Panc1 (cell line): ENCODE results near the gene PTPRH. TPM values are rescaled to one million over a fixed set of nuclear protein-coding genes. Genes with fewer than 3 reads are reported as not detected.

Experiments used
- ATAC-seq: fragments of 200-7000 bp; cut with Tn5 transposase; 2 replicates; pipeline ENCODE4 v1.9.1; 2020; ENCODE audit warnings: mild to moderate bottlenecking, moderate library complexity
- BruUV-seq: library from RNA; stranded (reverse); fragments of 400-500 nt; replicated peaks from 2 replicates; lab custom pipeline; 2021; lab: Mats Ljungman, UMichigan
- CTCF ChIA-PET: fragments of 300-600 bp; sonication (Branson Sonifier 250); formaldehyde crosslinking; loops from one replicate; lab custom pipeline; 2022; ENCODE audit warnings: antibody characterized with exemption; lab: Charles Lee
- POLR2A ChIA-PET: fragments of 300-600 bp; sonication (Branson Sonifier 250); formaldehyde crosslinking; loops from one replicate; lab custom pipeline; 2022; ENCODE audit warnings: antibody characterized with exemption; lab: Charles Lee
- DNase-seq: peaks from one replicate; pipeline ENCODE4 v3.0.0-alpha.2; 2010; ENCODE audit warnings: low read depth, low spot score
- H3K27ac ChIP-seq: 2 replicates; pipeline ENCODE4 v1.5.1; 2011; ENCODE audit warnings: mild to moderate bottlenecking, low read length, inconsistent platforms
- H3K27me3 ChIP-seq: fragments of 200-500 bp; sonication (Bioruptor generic); 2 replicates; pipeline ENCODE4 v1.6.0; 2014; ENCODE audit warnings: low read length, inconsistent platforms; ENCODE audit not compliant: control insufficient read depth, insufficient read depth
- H3K36me3 ChIP-seq: fragments of 200-500 bp; sonication (Bioruptor generic); 2 replicates; pipeline ENCODE4 v1.5.1; 2014; ENCODE audit warnings: inconsistent platforms, mild to moderate bottlenecking, low read length, moderate library complexity; ENCODE audit not compliant: control insufficient read depth, insufficient read depth
- H3K4me1 ChIP-seq: 2 replicates; pipeline ENCODE4 v1.5.1; 2011; ENCODE audit warnings: inconsistent platforms, mild to moderate bottlenecking, low read length, moderate library complexity; ENCODE audit not compliant: control insufficient read depth, insufficient read depth
- H3K4me3 ChIP-seq, 2 experiments: 2 replicates each; pipeline ENCODE4 v1.5.1; 2011 to 2012; ENCODE audit warnings: low read depth in 2 of 2, low read length in 2 of 2, mild to moderate bottlenecking in 2 of 2, inconsistent platforms in 1 of 2, moderate library complexity in 1 of 2
- H3K9me3 ChIP-seq: fragments of 200-500 bp; sonication (Bioruptor generic); 2 replicates; pipeline ENCODE4 v1.5.1; 2014; ENCODE audit warnings: low read depth, mild to moderate bottlenecking, inconsistent platforms, low read length, moderate library complexity; ENCODE audit not compliant: control insufficient read depth, insufficient read depth
- POLR2AphosphoS5 ChIP-seq: IDR thresholded peaks from 2 replicates; pipeline ENCODE4 v1.6.1; 2012; ENCODE audit warnings: mild to moderate bottlenecking, low read depth, low read length, moderate library complexity
- SIN3A ChIP-seq: IDR thresholded peaks from 2 replicates; pipeline ENCODE4 v1.6.1; 2012; ENCODE audit warnings: low read depth, mild to moderate bottlenecking, low read length, moderate library complexity, borderline replicate concordance; ENCODE audit not compliant: insufficient read depth
- TCF7L2 ChIP-seq: IDR thresholded peaks from 2 replicates; pipeline ENCODE4 v1.6.1; 2011; ENCODE audit warnings: mild to moderate bottlenecking, low read depth, low read length, inconsistent platforms
- in situ Hi-C: cut with HindIII; loops from 2 replicates; pipeline ENCODE4 v1.10.0; 2016; ENCODE audit warnings: low sequenced_read_pairs, low pct_unique_long_range_greater_than_20kb
- intact Hi-C: fragments of 100-400 bp; cut with micrococcal nuclease; formaldehyde crosslinking; loops from one replicate; pipeline ENCODE4 v1.10.0; 2022; ENCODE audit not compliant: unreplicated experiment
- total RNA-seq: library from RNA; stranded (reverse); gene quantifications from one replicate; pipeline ENCODE4 v1.2.1, GENCODE V29; 2021; ENCODE audit not compliant: unreplicated experiment
- TF ChIP-seq, protein P1 (sequence below): fragments of 450-650 bp; IDR thresholded peaks from 2 replicates; pipeline ENCODE4 v1.5.1; 2017; ENCODE audit warnings: mild to moderate bottlenecking
- TF ChIP-seq, protein P2 (sequence below), 2 experiments: IDR thresholded peaks; 2 replicates each; pipeline ENCODE4 v1.6.1; 2011 to 2012; ENCODE audit warnings: low read depth in 2 of 2, control low read depth in 1 of 2, low read length in 1 of 2, mild to moderate bottlenecking in 1 of 2, moderate library complexity in 1 of 2; ENCODE audit not compliant: insufficient read depth in 1 of 2

The PTPRH gene
- total RNA-seq, 1 experiment from 2014 or later = 42.8 TPM

DNA sequence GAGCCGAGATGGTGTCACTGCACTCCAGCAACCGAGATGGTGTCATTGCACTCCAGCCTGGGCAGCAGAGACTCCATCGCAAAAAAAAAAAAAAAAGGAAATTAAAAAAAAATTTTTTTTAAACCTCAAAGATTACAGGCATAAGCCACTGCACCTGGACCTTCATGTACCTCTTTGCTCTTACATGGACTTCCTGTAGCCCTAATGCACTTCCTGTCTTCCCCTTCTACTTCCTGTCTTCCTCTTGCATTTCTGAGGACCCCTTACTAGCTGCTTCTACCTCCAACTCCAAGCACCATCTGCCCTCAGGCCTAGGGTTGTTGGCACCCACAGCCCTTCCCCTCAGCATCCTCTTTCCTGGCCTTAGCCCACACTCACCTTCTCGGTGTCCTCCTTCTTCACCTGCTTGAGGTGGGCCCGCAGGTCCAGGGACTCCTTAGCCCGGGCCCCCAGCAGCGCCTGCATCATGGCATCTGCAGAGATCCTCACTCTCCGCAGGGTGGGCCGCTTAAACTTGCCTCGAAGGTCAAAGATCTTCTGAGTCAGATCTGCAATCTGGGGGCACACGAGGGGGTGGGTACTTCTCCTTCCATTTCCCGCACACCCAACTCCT lies 55.5 kb downstream of the PTPRH start:
- no peaks in the 10 kb centered on the region for H3K27me3 ChIP-seq
- no peaks in the 10 kb centered on the region for H3K36me3 ChIP-seq
- no peak for ATAC-seq
- in situ Hi-C loops (no loop called here), intact Hi-C loops (no loop called here)
- POLR2A ChIA-PET = no interaction called here
- CTCF ChIA-PET = no interaction called here
- no peak overlapping the region for H3K4me3 ChIP-seq
- H3K4me1 ChIP-seq = peaks cover 8% of the 10 kb centered on the region; the same call in 1 of the 2 replicates
- TF ChIP-seq SIN3A = no peak
- TF ChIP-seq POLR2AphosphoS5 = no peak
- TF ChIP-seq, protein P1, sequence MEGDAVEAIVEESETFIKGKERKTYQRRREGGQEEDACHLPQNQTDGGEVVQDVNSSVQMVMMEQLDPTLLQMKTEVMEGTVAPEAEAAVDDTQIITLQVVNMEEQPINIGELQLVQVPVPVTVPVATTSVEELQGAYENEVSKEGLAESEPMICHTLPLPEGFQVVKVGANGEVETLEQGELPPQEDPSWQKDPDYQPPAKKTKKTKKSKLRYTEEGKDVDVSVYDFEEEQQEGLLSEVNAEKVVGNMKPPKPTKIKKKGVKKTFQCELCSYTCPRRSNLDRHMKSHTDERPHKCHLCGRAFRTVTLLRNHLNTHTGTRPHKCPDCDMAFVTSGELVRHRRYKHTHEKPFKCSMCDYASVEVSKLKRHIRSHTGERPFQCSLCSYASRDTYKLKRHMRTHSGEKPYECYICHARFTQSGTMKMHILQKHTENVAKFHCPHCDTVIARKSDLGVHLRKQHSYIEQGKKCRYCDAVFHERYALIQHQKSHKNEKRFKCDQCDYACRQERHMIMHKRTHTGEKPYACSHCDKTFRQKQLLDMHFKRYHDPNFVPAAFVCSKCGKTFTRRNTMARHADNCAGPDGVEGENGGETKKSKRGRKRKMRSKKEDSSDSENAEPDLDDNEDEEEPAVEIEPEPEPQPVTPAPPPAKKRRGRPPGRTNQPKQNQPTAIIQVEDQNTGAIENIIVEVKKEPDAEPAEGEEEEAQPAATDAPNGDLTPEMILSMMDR = no peak
- TF ChIP-seq TCF7L2 = no peak
- TF ChIP-seq, protein P2, sequence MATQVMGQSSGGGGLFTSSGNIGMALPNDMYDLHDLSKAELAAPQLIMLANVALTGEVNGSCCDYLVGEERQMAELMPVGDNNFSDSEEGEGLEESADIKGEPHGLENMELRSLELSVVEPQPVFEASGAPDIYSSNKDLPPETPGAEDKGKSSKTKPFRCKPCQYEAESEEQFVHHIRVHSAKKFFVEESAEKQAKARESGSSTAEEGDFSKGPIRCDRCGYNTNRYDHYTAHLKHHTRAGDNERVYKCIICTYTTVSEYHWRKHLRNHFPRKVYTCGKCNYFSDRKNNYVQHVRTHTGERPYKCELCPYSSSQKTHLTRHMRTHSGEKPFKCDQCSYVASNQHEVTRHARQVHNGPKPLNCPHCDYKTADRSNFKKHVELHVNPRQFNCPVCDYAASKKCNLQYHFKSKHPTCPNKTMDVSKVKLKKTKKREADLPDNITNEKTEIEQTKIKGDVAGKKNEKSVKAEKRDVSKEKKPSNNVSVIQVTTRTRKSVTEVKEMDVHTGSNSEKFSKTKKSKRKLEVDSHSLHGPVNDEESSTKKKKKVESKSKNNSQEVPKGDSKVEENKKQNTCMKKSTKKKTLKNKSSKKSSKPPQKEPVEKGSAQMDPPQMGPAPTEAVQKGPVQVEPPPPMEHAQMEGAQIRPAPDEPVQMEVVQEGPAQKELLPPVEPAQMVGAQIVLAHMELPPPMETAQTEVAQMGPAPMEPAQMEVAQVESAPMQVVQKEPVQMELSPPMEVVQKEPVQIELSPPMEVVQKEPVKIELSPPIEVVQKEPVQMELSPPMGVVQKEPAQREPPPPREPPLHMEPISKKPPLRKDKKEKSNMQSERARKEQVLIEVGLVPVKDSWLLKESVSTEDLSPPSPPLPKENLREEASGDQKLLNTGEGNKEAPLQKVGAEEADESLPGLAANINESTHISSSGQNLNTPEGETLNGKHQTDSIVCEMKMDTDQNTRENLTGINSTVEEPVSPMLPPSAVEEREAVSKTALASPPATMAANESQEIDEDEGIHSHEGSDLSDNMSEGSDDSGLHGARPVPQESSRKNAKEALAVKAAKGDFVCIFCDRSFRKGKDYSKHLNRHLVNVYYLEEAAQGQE (IDR thresholded peaks at IDR 0.05; ENCODE audit: insufficient read depth in 1 of 2, low read depth in 2 of 2, low read length in 1 of 2) = no peak
- no peaks in the 10 kb centered on the region for H3K9me3 ChIP-seq
- no peak overlapping the region for H3K27ac ChIP-seq
- no TSS peak for BruUV-seq
- no peak for DNase-seq

DNA sequence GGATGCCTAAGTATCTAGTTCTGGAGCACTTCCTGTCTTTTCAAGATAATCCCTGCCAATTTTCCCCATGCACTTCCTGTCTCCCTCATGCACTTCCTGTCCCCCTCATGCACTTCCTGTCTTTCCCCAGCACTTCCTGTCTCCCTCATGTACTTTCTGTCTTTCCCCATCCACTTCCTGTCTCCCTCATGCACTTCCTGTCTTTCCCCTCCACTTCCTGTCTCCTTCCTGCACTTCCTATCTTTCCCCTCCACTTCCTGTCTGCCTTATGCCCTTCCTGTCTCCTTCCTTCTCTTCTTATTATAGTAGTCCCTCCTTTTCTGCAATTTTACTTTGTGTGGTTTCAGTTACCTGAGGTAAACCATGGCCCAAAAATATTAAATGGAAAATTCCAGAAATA lies 57.3 kb downstream of the PTPRH start:
- POLR2A ChIA-PET = interaction anchor here (0.6 kb wide), 1 partner anchor 14 kb away, joined by 4 read pairs; no protein-coding TSS in a partner anchor
- no TSS peak for BruUV-seq
- Histone ChIP-seq H3K27ac (no peak overlapping the region; the same call in 1 of the 2 replicates), H3K9me3 (no peaks in the 10 kb centered on the region), H3K27me3 (no peaks in the 10 kb centered on the region), H3K4me1 (peaks cover 11% of the 10 kb centered on the region; the same call in 1 of the 2 replicates), H3K36me3 (no peaks in the 10 kb centered on the region), H3K4me3 (no peak overlapping the region)
- ATAC-seq (no peak), DNase-seq (no peak)
- TF ChIP-seq TCF7L2 (no peak), SIN3A (no peak), POLR2AphosphoS5 (no peak)
- TF ChIP-seq, protein P2 (IDR thresholded peaks at IDR 0.05; ENCODE audit: insufficient read depth in 1 of 2, low read depth in 2 of 2, low read length in 1 of 2) = no peak
- TF ChIP-seq, protein P1 = no peak
- intact Hi-C loops = no loop called here
- CTCF ChIA-PET = interaction anchor here (0.8 kb wide), 1 partner anchor 232 kb away, joined by 4 read pairs; no protein-coding TSS in a partner anchor
- in situ Hi-C loops = no loop called here
